Measurements from ENCODE around the gene TIAM1.

DNA sequence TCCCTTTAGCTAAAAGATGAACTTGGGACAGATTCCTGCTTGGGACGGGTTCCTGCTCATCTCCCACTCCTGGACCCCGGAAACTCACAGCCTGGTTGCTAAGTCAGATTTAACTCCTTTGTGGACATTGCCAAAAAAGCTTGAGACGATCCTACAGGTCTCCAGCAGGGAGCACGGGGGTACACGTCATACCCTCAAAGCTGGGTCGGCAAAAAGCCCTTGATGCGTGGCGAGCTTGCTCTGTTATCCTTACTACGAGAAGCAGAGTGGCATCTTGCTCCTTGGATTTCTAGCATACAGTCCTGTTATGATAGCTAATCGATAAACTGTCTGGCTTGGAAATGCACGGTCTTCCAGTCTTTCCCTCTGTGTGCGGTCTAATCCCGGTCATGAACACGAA is 244.9 kb downstream of the TIAM1 start:
- TF ChIP-seq, protein P1, sequence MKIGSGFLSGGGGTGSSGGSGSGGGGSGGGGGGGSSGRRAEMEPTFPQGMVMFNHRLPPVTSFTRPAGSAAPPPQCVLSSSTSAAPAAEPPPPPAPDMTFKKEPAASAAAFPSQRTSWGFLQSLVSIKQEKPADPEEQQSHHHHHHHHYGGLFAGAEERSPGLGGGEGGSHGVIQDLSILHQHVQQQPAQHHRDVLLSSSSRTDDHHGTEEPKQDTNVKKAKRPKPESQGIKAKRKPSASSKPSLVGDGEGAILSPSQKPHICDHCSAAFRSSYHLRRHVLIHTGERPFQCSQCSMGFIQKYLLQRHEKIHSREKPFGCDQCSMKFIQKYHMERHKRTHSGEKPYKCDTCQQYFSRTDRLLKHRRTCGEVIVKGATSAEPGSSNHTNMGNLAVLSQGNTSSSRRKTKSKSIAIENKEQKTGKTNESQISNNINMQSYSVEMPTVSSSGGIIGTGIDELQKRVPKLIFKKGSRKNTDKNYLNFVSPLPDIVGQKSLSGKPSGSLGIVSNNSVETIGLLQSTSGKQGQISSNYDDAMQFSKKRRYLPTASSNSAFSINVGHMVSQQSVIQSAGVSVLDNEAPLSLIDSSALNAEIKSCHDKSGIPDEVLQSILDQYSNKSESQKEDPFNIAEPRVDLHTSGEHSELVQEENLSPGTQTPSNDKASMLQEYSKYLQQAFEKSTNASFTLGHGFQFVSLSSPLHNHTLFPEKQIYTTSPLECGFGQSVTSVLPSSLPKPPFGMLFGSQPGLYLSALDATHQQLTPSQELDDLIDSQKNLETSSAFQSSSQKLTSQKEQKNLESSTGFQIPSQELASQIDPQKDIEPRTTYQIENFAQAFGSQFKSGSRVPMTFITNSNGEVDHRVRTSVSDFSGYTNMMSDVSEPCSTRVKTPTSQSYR (CRISPR knock-in tag; IDR thresholded peaks at IDR 0.05), result no peak
- TF ChIP-seq CBFB (CRISPR knock-in tag; IDR thresholded peaks at IDR 0.05; ENCODE audit: low read depth) (no peak), CREB1 (CRISPR knock-in tag; IDR thresholded peaks at IDR 0.05) (no peak), RELA (CRISPR knock-in tag; IDR thresholded peaks at IDR 0.05; ENCODE audit: borderline replicate concordance) (no peak), NR1H2 (CRISPR knock-in tag; IDR thresholded peaks at IDR 0.05) (no peak), JUN (CRISPR knock-in tag; IDR thresholded peaks at IDR 0.05) (no peak), FOXK1 (CRISPR knock-in tag; IDR thresholded peaks at IDR 0.05) (no peak), NR3C1 (CRISPR knock-in tag; conservative IDR thresholded peaks at IDR 0.05; ENCODE audit: low read depth) (no peak)
- TF ChIP-seq, protein P2, sequence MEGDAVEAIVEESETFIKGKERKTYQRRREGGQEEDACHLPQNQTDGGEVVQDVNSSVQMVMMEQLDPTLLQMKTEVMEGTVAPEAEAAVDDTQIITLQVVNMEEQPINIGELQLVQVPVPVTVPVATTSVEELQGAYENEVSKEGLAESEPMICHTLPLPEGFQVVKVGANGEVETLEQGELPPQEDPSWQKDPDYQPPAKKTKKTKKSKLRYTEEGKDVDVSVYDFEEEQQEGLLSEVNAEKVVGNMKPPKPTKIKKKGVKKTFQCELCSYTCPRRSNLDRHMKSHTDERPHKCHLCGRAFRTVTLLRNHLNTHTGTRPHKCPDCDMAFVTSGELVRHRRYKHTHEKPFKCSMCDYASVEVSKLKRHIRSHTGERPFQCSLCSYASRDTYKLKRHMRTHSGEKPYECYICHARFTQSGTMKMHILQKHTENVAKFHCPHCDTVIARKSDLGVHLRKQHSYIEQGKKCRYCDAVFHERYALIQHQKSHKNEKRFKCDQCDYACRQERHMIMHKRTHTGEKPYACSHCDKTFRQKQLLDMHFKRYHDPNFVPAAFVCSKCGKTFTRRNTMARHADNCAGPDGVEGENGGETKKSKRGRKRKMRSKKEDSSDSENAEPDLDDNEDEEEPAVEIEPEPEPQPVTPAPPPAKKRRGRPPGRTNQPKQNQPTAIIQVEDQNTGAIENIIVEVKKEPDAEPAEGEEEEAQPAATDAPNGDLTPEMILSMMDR (IDR thresholded peaks at IDR 0.05), result no peak
- TF ChIP-seq, protein P3, sequence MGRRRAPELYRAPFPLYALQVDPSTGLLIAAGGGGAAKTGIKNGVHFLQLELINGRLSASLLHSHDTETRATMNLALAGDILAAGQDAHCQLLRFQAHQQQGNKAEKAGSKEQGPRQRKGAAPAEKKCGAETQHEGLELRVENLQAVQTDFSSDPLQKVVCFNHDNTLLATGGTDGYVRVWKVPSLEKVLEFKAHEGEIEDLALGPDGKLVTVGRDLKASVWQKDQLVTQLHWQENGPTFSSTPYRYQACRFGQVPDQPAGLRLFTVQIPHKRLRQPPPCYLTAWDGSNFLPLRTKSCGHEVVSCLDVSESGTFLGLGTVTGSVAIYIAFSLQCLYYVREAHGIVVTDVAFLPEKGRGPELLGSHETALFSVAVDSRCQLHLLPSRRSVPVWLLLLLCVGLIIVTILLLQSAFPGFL (CRISPR knock-in tag; IDR thresholded peaks at IDR 0.05; ENCODE audit: borderline replicate concordance), result no peak
- TF ChIP-seq, protein P4, sequence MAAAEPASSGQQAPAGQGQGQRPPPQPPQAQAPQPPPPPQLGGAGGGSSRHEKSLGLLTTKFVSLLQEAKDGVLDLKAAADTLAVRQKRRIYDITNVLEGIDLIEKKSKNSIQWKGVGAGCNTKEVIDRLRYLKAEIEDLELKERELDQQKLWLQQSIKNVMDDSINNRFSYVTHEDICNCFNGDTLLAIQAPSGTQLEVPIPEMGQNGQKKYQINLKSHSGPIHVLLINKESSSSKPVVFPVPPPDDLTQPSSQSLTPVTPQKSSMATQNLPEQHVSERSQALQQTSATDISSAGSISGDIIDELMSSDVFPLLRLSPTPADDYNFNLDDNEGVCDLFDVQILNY (CRISPR knock-in tag; IDR thresholded peaks at IDR 0.05), result no peak
- TF ChIP-seq, protein P5, sequence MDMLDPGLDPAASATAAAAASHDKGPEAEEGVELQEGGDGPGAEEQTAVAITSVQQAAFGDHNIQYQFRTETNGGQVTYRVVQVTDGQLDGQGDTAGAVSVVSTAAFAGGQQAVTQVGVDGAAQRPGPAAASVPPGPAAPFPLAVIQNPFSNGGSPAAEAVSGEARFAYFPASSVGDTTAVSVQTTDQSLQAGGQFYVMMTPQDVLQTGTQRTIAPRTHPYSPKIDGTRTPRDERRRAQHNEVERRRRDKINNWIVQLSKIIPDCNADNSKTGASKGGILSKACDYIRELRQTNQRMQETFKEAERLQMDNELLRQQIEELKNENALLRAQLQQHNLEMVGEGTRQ (CRISPR knock-in tag; IDR thresholded peaks at IDR 0.05), result no peak
- TF ChIP-seq, protein P6, sequence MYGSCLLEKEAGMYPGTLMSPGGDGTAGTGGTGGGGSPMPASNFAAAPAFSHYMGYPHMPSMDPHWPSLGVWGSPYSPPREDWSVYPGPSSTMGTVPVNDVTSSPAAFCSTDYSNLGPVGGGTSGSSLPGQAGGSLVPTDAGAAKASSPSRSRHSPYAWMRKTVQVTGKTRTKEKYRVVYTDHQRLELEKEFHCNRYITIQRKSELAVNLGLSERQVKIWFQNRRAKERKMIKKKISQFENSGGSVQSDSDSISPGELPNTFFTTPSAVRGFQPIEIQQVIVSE (CRISPR knock-in tag; IDR thresholded peaks at IDR 0.05; ENCODE audit: borderline replicate concordance), result no peak

Data from WTC11 (cell line).